H9 (cell line): Measurements from ENCODE around the gene ASTN2. TPM values are rescaled to one million over a fixed set of nuclear protein-coding genes. Genes with fewer than 3 reads are reported as not detected.

Experiments
- DNase-seq: peaks from one replicate; pipeline ENCODE4 v3.0.0-alpha.2; 2017
- H2AFZ ChIP-seq: one replicate; pipeline ENCODE4 v1.6.1; 2013; ENCODE audit warnings: mild to moderate bottlenecking, low read length, control low read depth, moderate library complexity
- H2AK5ac ChIP-seq: 2 replicates; pipeline ENCODE4 v1.6.1; 2013; ENCODE audit warnings: low read length, control low read depth, mixed read lengths; ENCODE audit not compliant: insufficient read length
- H2BK120ac ChIP-seq: one replicate; pipeline ENCODE4 v1.6.1; 2013; ENCODE audit warnings: low read depth, mild to moderate bottlenecking, low read length, control low read depth, inconsistent platforms; ENCODE audit not compliant: poor library complexity, severe bottlenecking
- H2BK12ac ChIP-seq: 2 replicates; pipeline ENCODE4 v1.6.1; 2013; ENCODE audit warnings: low read length, control low read depth, mixed read lengths, low read depth; ENCODE audit not compliant: insufficient read length
- H2BK15ac ChIP-seq: 2 replicates; pipeline ENCODE4 v1.6.1; 2013; ENCODE audit warnings: low read depth, low read length, control low read depth
- H2BK20ac ChIP-seq: one replicate; pipeline ENCODE4 v1.6.1; 2013; ENCODE audit warnings: low read depth, mild to moderate bottlenecking, low read length, control low read depth, inconsistent platforms; ENCODE audit not compliant: poor library complexity, severe bottlenecking
- H2BK5ac ChIP-seq: 2 replicates; pipeline ENCODE4 v1.6.1; 2013; ENCODE audit warnings: low read length, control low read depth, mixed read lengths; ENCODE audit not compliant: insufficient read length
- H3K14ac ChIP-seq: 2 replicates; pipeline ENCODE4 v1.6.1; 2013; ENCODE audit warnings: low read length, control low read depth; ENCODE audit not compliant: insufficient read depth
- H3K18ac ChIP-seq: 2 replicates; pipeline ENCODE4 v1.6.1; 2013; ENCODE audit warnings: low read depth, mild to moderate bottlenecking, mixed read lengths, low read length, control low read depth; ENCODE audit not compliant: insufficient read length
- H3K23ac ChIP-seq: 2 replicates; pipeline ENCODE4 v1.6.1; 2013; ENCODE audit warnings: low read length, control low read depth, mixed read lengths, low read depth; ENCODE audit not compliant: insufficient read length
- H3K23me2 ChIP-seq: 2 replicates; pipeline ENCODE4 v1.6.1; 2013; ENCODE audit warnings: low read depth, mild to moderate bottlenecking, mixed read lengths, low read length, control low read depth; ENCODE audit not compliant: insufficient read length, poor library complexity, severe bottlenecking
- H3K27ac ChIP-seq: 2 replicates; pipeline ENCODE4 v1.5.1; 2013; ENCODE audit warnings: low read length, control low read depth, mixed read lengths, low read depth; ENCODE audit not compliant: insufficient read length
- H3K27me3 ChIP-seq: 2 replicates; pipeline ENCODE4 v1.6.1; 2013; ENCODE audit warnings: low read length, control low read depth, inconsistent platforms; ENCODE audit not compliant: insufficient read depth
- H3K4ac ChIP-seq: 2 replicates; pipeline ENCODE4 v1.6.1; 2013; ENCODE audit warnings: low read depth, mild to moderate bottlenecking, control low read depth, inconsistent platforms, low read length, moderate library complexity
- H3K4me1 ChIP-seq: 2 replicates; pipeline ENCODE4 v1.6.1; 2013; ENCODE audit warnings: low read length, control low read depth, inconsistent platforms; ENCODE audit not compliant: insufficient read depth
- H3K4me2 ChIP-seq: 2 replicates; pipeline ENCODE4 v1.6.1; 2013; ENCODE audit warnings: low read length, control low read depth, mixed read lengths; ENCODE audit not compliant: insufficient read length, insufficient read depth
- H3K56ac ChIP-seq: 2 replicates; pipeline ENCODE4 v1.6.1; 2013; ENCODE audit warnings: low read depth, mild to moderate bottlenecking, mixed read lengths, low read length, control low read depth; ENCODE audit not compliant: insufficient read length
- H3K79me1 ChIP-seq: 2 replicates; pipeline ENCODE4 v1.6.1; 2013; ENCODE audit warnings: low read depth, mild to moderate bottlenecking, moderate library complexity, low read length, control low read depth, inconsistent platforms; ENCODE audit not compliant: insufficient read depth, poor library complexity, severe bottlenecking
- H3K79me2 ChIP-seq: 2 replicates; pipeline ENCODE4 v1.6.1; 2013; ENCODE audit warnings: low read length, control low read depth, inconsistent platforms; ENCODE audit not compliant: insufficient read depth
- H3K9ac ChIP-seq: 2 replicates; pipeline ENCODE4 v1.6.1; 2013; ENCODE audit warnings: low read length, control low read depth, mixed read lengths; ENCODE audit not compliant: insufficient read length; ENCODE audit errors: extremely low read depth
- H3K9me3 ChIP-seq: one replicate; pipeline ENCODE4 v1.6.1; 2013; ENCODE audit warnings: low read depth, low read length, inconsistent platforms; ENCODE audit not compliant: control insufficient read depth
- H3T11ph ChIP-seq: one replicate; pipeline ENCODE4 v1.6.1; 2013; ENCODE audit warnings: mild to moderate bottlenecking, low read length, control low read depth, inconsistent platforms
- H4K20me1 ChIP-seq: one replicate; pipeline ENCODE4 v1.6.1; 2013; ENCODE audit not compliant: control insufficient read depth, insufficient read length, insufficient read depth
- H4K5ac ChIP-seq: 2 replicates; pipeline ENCODE4 v1.6.1; 2013; ENCODE audit warnings: low read depth, mild to moderate bottlenecking, mixed read lengths, low read length, control low read depth; ENCODE audit not compliant: insufficient read length
- H4K8ac ChIP-seq: replicated peaks from 2 replicates; pipeline ENCODE4 v1.6.1; 2013; ENCODE audit warnings: low read length, control low read depth, mixed read lengths, low read depth; ENCODE audit not compliant: insufficient read length
- H4K91ac ChIP-seq: 2 replicates; pipeline ENCODE4 v1.6.1; 2013; ENCODE audit warnings: low read depth, mild to moderate bottlenecking, moderate library complexity, mixed read lengths, low read length, control low read depth; ENCODE audit not compliant: insufficient read length
- H3K27ac Mint-ChIP-seq, 3 experiments: 2 replicates in 2 of 3; 3 replicates in 1 of 3; pipeline ENCODE4 v1.8.0; 2020 to 2021; ENCODE audit warnings: mixed read lengths in 3 of 3, mild to moderate bottlenecking in 1 of 3, moderate library complexity in 1 of 3
- H3K27me3 Mint-ChIP-seq: 2 replicates; pipeline ENCODE4 v1.8.0; 2021; ENCODE audit warnings: low read depth, mild to moderate bottlenecking, moderate library complexity, mixed read lengths
- H3K36me3 Mint-ChIP-seq, 3 experiments: 2 replicates in 2 of 3; 3 replicates in 1 of 3; pipeline ENCODE4 v1.8.0; 2020 to 2021; ENCODE audit warnings: low read depth in 3 of 3, mixed read lengths in 3 of 3; ENCODE audit not compliant: insufficient read depth in 1 of 3
- H3K4me1 Mint-ChIP-seq, 2 experiments: 2 replicates each; pipeline ENCODE4 v1.8.0; 2020; ENCODE audit warnings: mixed read lengths in 2 of 2
- H3K4me3 Mint-ChIP-seq, 2 experiments: 2 replicates in 1 of 2; 3 replicates in 1 of 2; pipeline ENCODE4 v1.8.0; 2020 to 2021; ENCODE audit warnings: mild to moderate bottlenecking in 2 of 2, mixed read lengths in 2 of 2, moderate library complexity in 1 of 2
- H3K9me3 Mint-ChIP-seq, 2 experiments: 2 replicates in 1 of 2; 3 replicates in 1 of 2; pipeline ENCODE4 v1.8.0; 2020; ENCODE audit warnings: mild to moderate bottlenecking in 2 of 2, mixed read lengths in 2 of 2, moderate library complexity in 1 of 2
- WGBS: extraction: QIAGEN DNeasy Blood & Tissue Kit; methylation state at CpG from one replicate; pipeline ENCODE4 v1.1.7; 2013; ENCODE audit warnings: missing lambda C conversion rate, low lambda C conversion rate, mixed read lengths; ENCODE audit not compliant: insufficient read length; ENCODE audit errors: extremely low coverage; 5-methylcytosine and 5-hydroxymethylcytosine counted together
- total RNA-seq: library from RNA; stranded (reverse); gene quantifications from 2 replicates; pipeline ENCODE4 v1.2.1, GENCODE V29; 2021
- TF ChIP-seq, protein P1 (sequence below): fragments of 200-600 bp; sonication (generic); conservative IDR thresholded peaks from 3 replicates; pipeline ENCODE4 v1.8.0; 2021; ENCODE audit warnings: antibody characterized with exemption, mild to moderate bottlenecking

The ASTN2 gene
- total RNA-seq, 1 experiment from 2014 or later = 9.7 TPM

DNA sequence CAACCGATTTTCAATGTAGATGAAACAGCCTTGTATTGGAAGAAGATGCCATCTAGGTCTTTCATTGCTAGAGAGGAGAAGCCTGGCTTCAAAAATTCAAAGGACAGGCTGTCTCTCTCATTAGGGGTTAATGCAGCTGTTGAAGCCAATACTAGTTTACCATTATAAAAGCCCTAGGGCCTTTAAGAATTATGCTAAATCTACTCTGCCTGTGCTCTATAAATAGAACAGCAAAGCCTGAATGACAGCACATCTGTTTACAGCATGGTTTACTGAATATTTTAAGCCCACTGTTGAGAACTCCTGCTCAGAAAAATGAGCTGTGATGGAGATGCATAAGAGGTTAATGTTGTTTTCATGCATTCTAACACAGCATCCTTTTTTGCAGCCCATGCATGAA is 539.3 kb downstream of the ASTN2 start:
- no peaks in the 10 kb centered on the region for H3K79me1 ChIP-seq
- no peaks in the 10 kb centered on the region for H3K23me2 ChIP-seq
- DNase-seq = no peak
- H2AK5ac ChIP-seq = no peak overlapping the region
- Mint-ChIP-seq H3K27ac (no peak overlapping the region), H3K9me3 (peaks cover 23% of the 10 kb centered on the region in 2 experiments), H3K36me3 (peaks cover 5 to 14% (median 12%) of the 10 kb centered on the region in 3 experiments), H3K27me3 (no peaks in the 10 kb centered on the region), H3K4me1 (peaks cover 2 to 3% of the 10 kb centered on the region in 2 experiments; a peak in 3 of 4 replicates), H3K4me3 (no peak overlapping the region)
- H3K4me1 ChIP-seq = peaks cover 2% of the 10 kb centered on the region; the same call in 1 of the 2 replicates
- no peaks in the 10 kb centered on the region for H3K9me3 ChIP-seq
- no peak overlapping the region for H2AFZ ChIP-seq
- WGBS = no CpG with 5 or more reads among the region's 1 CpG
- no peak overlapping the region for H2BK120ac ChIP-seq
- H2BK5ac ChIP-seq = no peak overlapping the region
- no peak overlapping the region for H3K23ac ChIP-seq
- H3K27me3 ChIP-seq = no peaks in the 10 kb centered on the region
- no peak overlapping the region for H2BK12ac ChIP-seq
- no peak overlapping the region for H3T11ph ChIP-seq
- H3K27ac ChIP-seq = no peak overlapping the region
- H4K91ac ChIP-seq = no peak overlapping the region
- no peak overlapping the region for H4K8ac ChIP-seq
- no peak overlapping the region for H2BK15ac ChIP-seq
- TF ChIP-seq, protein P1, sequence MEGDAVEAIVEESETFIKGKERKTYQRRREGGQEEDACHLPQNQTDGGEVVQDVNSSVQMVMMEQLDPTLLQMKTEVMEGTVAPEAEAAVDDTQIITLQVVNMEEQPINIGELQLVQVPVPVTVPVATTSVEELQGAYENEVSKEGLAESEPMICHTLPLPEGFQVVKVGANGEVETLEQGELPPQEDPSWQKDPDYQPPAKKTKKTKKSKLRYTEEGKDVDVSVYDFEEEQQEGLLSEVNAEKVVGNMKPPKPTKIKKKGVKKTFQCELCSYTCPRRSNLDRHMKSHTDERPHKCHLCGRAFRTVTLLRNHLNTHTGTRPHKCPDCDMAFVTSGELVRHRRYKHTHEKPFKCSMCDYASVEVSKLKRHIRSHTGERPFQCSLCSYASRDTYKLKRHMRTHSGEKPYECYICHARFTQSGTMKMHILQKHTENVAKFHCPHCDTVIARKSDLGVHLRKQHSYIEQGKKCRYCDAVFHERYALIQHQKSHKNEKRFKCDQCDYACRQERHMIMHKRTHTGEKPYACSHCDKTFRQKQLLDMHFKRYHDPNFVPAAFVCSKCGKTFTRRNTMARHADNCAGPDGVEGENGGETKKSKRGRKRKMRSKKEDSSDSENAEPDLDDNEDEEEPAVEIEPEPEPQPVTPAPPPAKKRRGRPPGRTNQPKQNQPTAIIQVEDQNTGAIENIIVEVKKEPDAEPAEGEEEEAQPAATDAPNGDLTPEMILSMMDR = no peak
- no peak overlapping the region for H3K18ac ChIP-seq
- no peak overlapping the region for H2BK20ac ChIP-seq
- no peaks in the 10 kb centered on the region for H3K79me2 ChIP-seq
- H4K20me1 ChIP-seq = no peaks in the 10 kb centered on the region
- H4K5ac ChIP-seq = no peak overlapping the region
- H3K56ac ChIP-seq = no peak overlapping the region
- no peak overlapping the region for H3K4me2 ChIP-seq
- H3K9ac ChIP-seq = no peak overlapping the region
- H3K14ac ChIP-seq = no peak overlapping the region
- H3K4ac ChIP-seq = no peak overlapping the region
